CD4-positive, alpha-beta memory T cell (primary cell): ENCODE results near the gene PMEPA1. TPM values are rescaled to one million over a fixed set of nuclear protein-coding genes. Genes with fewer than 3 reads are reported as not detected.

ENCODE experiments used
- CTCF ChIA-PET: fragments of 350-600 bp; sonication (Branson Sonifier 250); formaldehyde crosslinking; loops from one replicate; lab custom pipeline; 2021; ENCODE audit warnings: inconsistent platforms; ENCODE audit not compliant: partially characterized antibody; lab: Charles Lee
- POLR2A ChIA-PET: fragments of 350-600 bp; sonication (Branson Sonifier 250); formaldehyde crosslinking; loops from one replicate; lab custom pipeline; 2021; ENCODE audit not compliant: partially characterized antibody; lab: Charles Lee
- DNase-seq, 5 donors: peaks; one replicate each; pipeline versions ENCODE4 v3.0.0 to v3.0.0-alpha.2; 2020 to 2022; ENCODE audit warnings: mixed read lengths in 1 of 5
- H3K27ac ChIP-seq: one replicate; pipeline ENCODE4 v1.7.0; 2013; ENCODE audit warnings: low read depth, low read length
- H3K27me3 ChIP-seq: 2 replicates; pipeline ENCODE4 v1.7.0; 2013; ENCODE audit warnings: mild to moderate bottlenecking, low read length, moderate library complexity; ENCODE audit not compliant: insufficient read depth
- H3K36me3 ChIP-seq: 2 replicates; pipeline ENCODE4 v1.7.0; 2013; ENCODE audit warnings: mild to moderate bottlenecking, low read length, moderate library complexity; ENCODE audit not compliant: insufficient read depth
- H3K4me1 ChIP-seq: 2 replicates; pipeline ENCODE4 v1.7.0; 2013; ENCODE audit warnings: mild to moderate bottlenecking, low read length, moderate library complexity; ENCODE audit not compliant: insufficient read depth
- H3K4me3 ChIP-seq, 2 donors: one replicate each; pipeline ENCODE4 v1.7.0; 2013; ENCODE audit warnings: low read length in 2 of 2, mild to moderate bottlenecking in 1 of 2
- H3K9me3 ChIP-seq, 2 donors: one replicate each; pipeline ENCODE4 v1.7.0; 2013; ENCODE audit warnings: low read length in 2 of 2, control low read depth in 1 of 2; ENCODE audit not compliant: control insufficient read depth in 1 of 2
- H3K27ac Mint-ChIP-seq, 7 donors: one replicate each; pipeline ENCODE4 v1.8.0; 2020 to 2021; ENCODE audit warnings: mixed read lengths in 7 of 7, mild to moderate bottlenecking in 6 of 7, inconsistent platforms in 3 of 7, moderate library complexity in 3 of 7
- H3K27me3 Mint-ChIP-seq, 2 donors: one replicate each; pipeline ENCODE4 v1.8.0; 2020 to 2021; ENCODE audit warnings: mixed read lengths in 2 of 2
- H3K36me3 Mint-ChIP-seq, 2 donors: one replicate each; pipeline ENCODE4 v1.8.0; 2020 to 2021; ENCODE audit warnings: mixed read lengths in 2 of 2, inconsistent platforms in 1 of 2, mild to moderate bottlenecking in 1 of 2
- H3K4me1 Mint-ChIP-seq, 4 donors: one replicate each; pipeline ENCODE4 v1.8.0; 2020 to 2021; ENCODE audit warnings: mixed read lengths in 4 of 4, mild to moderate bottlenecking in 1 of 4
- H3K4me3 Mint-ChIP-seq, 8 donors: one replicate each; pipeline ENCODE4 v1.8.0; 2020 to 2021; ENCODE audit warnings: mixed read lengths in 8 of 8, mild to moderate bottlenecking in 7 of 8, moderate library complexity in 6 of 8, inconsistent platforms in 3 of 8
- H3K9me3 Mint-ChIP-seq, 8 donors: one replicate each; pipeline ENCODE4 v1.8.0; 2020 to 2021; ENCODE audit warnings: mixed read lengths in 8 of 8, mild to moderate bottlenecking in 5 of 8, inconsistent platforms in 3 of 8, moderate library complexity in 1 of 8
- intact Hi-C: fragments of 100-400 bp; cut with micrococcal nuclease; formaldehyde crosslinking; loops from one replicate; pipeline ENCODE4 v1.15.1; 2023
- polyA plus RNA-seq, 2 donors: library from polyadenylated mRNA; unstranded; fragments of 300-500 nt; fragmentation: Illumina TruSeq; gene quantifications; one replicate each; pipeline ENCODE4 v1.2.3, GENCODE V29; 2021
- total RNA-seq, 2 experiments: library from RNA; stranded (reverse); gene quantifications; one replicate each; pipeline ENCODE4 v1.2.3, GENCODE V29; 2021

The PMEPA1 gene
- total and polyA plus RNA-seq, 4 experiments from 2014 or later = 1.2 to 8.9 (median 5.5) TPM

DNA sequence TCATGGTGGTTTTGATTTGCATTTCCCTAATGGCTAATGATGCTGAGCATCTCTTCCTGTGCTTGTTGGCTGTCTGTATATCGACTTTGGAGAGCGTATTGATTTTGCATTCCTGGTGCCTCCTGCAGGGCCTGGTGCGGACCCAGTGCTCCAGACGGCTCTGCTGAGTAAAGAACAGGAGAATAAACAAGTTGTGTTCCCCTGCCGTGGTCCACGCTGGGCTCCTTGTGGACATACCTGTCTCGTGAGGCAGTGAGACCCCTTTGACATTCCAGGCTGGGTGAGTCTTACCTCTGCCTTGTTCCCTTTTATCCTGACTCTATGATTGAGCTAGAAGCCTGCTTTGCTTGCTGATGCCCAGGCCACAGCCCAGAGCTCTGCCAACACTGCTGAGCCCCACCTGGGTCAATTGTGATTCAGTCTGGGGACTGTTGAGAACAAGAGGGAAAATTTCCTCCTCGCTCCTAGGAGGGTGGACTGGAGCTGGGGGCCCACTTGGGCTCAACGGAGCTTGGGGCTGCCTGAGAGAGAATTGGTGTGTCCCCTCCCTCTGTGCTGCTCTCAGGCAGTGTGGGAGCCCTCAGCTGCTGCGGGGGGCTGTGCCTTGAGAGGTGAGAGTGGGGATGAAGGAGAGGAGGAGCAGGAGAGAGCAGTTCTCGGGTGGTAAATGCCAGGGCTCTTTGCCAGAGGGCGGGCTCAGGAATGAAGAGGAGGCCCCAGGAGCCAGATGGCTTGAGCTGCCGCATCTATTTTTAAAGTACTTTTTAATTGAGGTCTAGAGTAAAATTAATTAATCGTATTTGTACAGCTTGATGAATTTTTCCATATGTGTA is 43.7 kb upstream of the PMEPA1 start:
- Histone ChIP-seq H3K9me3 (no peaks in the 10 kb centered on the region), H3K27me3 (no peaks in the 10 kb centered on the region), H3K4me3 (no peak overlapping the region), H3K4me1 (peaks cover 9% of the 10 kb centered on the region), H3K27ac (no peak overlapping the region), H3K36me3 (no peaks in the 10 kb centered on the region)
- DNase-seq = no peak
- peaks cover 8 to 16% of the 10 kb centered on the region in 2 donors for H3K27me3 Mint-ChIP-seq
- intact Hi-C loops = no loop called here
- peaks cover 1 to 10% (median 5%) of the 10 kb centered on the region in 4 donors for H3K4me1 Mint-ChIP-seq
- CTCF ChIA-PET = no interaction called here
- POLR2A ChIA-PET = no interaction called here
- peaks cover 0 to 7% (median 3%) of the 10 kb centered on the region in 8 donors for H3K9me3 Mint-ChIP-seq
- H3K4me3 Mint-ChIP-seq = no peak overlapping the region
- peaks cover 0 to 3% of the 10 kb centered on the region in 2 donors for H3K36me3 Mint-ChIP-seq
- peak overlapping the region in 1 of 7 donors; percentile 33 for H3K27ac Mint-ChIP-seq

DNA sequence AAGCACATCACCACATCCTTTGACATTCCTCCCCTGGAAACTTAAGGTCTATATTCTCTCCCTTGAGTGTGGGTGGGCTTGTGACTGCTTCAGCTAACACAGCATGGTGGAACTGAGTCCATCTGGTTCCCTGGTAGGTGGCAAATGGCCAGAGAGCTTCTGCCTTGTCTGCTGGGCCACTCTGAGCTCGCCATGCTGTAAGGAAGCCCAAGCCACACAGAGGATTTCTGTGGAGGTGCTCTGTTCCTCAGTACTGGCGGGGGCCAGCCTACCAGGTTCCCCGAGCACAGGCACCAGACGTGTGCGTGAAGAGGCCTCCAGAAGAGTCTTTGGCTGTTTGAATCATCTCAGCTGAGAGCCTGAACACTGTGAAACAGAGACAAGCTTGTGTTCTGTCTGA is 41.6 kb upstream of the PMEPA1 start:
- CTCF ChIA-PET = interaction anchor here (1.5 kb wide), 1 partner anchor 105 kb away, joined by 3 read pairs; no protein-coding TSS in a partner anchor
- H3K9me3 ChIP-seq = no peaks in the 10 kb centered on the region
- H3K4me3 Mint-ChIP-seq = no peak overlapping the region
- H3K4me1 ChIP-seq = peaks cover 13% of the 10 kb centered on the region
- peaks cover 0 to 7% (median under 1%) of the 10 kb centered on the region in 8 donors for H3K9me3 Mint-ChIP-seq
- no peak overlapping the region for H3K27ac ChIP-seq
- H3K4me1 Mint-ChIP-seq = peaks cover 3 to 15% (median 11%) of the 10 kb centered on the region in 4 donors
- POLR2A ChIA-PET = no interaction called here
- no peaks in the 10 kb centered on the region for H3K36me3 Mint-ChIP-seq
- no peak overlapping the region for H3K27ac Mint-ChIP-seq
- peaks cover 9 to 18% of the 10 kb centered on the region in 2 donors for H3K27me3 Mint-ChIP-seq
- DNase-seq = no peak
- no peak overlapping the region for H3K4me3 ChIP-seq
- intact Hi-C loops = no loop called here
- no peaks in the 10 kb centered on the region for H3K27me3 ChIP-seq
- no peaks in the 10 kb centered on the region for H3K36me3 ChIP-seq

DNA sequence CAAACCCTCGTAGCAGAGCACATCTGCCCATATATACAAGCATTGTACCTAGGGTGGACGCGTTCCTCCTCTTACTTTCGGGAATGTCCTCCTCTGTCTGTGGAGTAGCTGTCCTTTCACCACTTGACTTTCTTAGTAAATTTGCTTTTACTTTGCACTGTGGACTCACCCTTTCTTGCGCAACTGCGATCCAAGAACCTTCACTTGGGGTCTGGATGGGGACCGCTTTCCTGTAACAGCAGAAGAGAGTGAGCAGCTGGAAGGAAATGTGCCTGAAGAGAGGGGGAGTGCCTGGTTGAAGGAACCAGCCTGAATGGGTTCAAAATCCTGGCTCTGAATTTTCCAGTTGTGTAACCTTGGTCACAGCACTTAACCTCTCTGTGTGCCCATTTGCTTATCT is 40.1 kb upstream of the PMEPA1 start:
- CTCF ChIA-PET = no interaction called here
- no peak for DNase-seq
- Histone ChIP-seq H3K9me3 (no peaks in the 10 kb centered on the region), H3K27ac (no peak overlapping the region), H3K4me3 (no peak overlapping the region), H3K27me3 (no peaks in the 10 kb centered on the region), H3K36me3 (no peaks in the 10 kb centered on the region), H3K4me1 (peaks cover 13% of the 10 kb centered on the region)
- no peak overlapping the region for H3K27ac Mint-ChIP-seq
- H3K9me3 Mint-ChIP-seq = peaks cover 0 to 7% (median 0%) of the 10 kb centered on the region in 8 donors
- POLR2A ChIA-PET = no interaction called here
- peaks cover 3 to 15% (median 11%) of the 10 kb centered on the region in 4 donors for H3K4me1 Mint-ChIP-seq
- H3K4me3 Mint-ChIP-seq = no peak overlapping the region
- H3K27me3 Mint-ChIP-seq = peaks cover 9 to 12% of the 10 kb centered on the region in 2 donors
- no peaks in the 10 kb centered on the region for H3K36me3 Mint-ChIP-seq
- intact Hi-C loops = no loop called here

DNA sequence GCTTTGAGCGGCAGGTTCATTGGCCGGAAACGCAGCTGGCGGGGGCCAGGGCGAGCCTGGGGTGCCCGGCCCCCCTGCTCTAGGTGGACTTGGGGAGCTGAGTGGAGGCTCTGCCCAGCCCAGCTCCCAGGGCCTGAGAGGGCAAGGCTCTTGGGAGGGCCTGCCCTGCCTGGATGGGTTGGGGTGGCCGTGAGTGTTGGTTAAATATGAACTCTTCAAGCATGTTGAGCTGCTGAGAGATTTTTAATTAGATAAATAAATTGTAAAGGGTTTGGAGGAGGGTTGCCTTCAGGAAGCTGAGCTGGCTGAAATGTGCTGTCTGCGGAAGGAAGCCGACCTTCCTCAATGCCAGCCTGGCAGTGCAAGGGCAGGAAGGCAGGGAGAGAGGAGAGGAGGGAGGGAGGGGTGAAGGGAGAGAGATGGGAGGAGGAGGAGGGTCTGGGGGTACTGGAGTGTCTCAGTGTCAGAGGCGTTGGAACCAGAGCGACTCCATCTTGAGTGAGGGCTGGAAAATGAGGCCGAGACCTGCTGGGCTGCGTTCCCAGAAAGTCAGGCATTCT is 39.4 kb upstream of the PMEPA1 start:
- peaks cover 0 to 7% (median 0%) of the 10 kb centered on the region in 8 donors for H3K9me3 Mint-ChIP-seq
- intact Hi-C loops = no loop called here
- Histone ChIP-seq H3K9me3 (no peaks in the 10 kb centered on the region), H3K4me3 (peak overlapping the region; percentile 8 to 42), H3K36me3 (no peaks in the 10 kb centered on the region), H3K27ac (no peak overlapping the region), H3K27me3 (no peaks in the 10 kb centered on the region), H3K4me1 (peaks cover 13% of the 10 kb centered on the region)
- H3K4me3 Mint-ChIP-seq = peak overlapping the region; percentile 67 to 91 (median 84)
- DNase-seq = no peak
- H3K27ac Mint-ChIP-seq = peak overlapping the region in 2 of 7 donors; percentile 57 to 73
- ChIA-PET CTCF (no interaction called here), POLR2A (no interaction called here)
- H3K27me3 Mint-ChIP-seq = peaks cover 6 to 10% of the 10 kb centered on the region in 2 donors
- peaks cover 3 to 15% (median 11%) of the 10 kb centered on the region in 4 donors for H3K4me1 Mint-ChIP-seq
- no peaks in the 10 kb centered on the region for H3K36me3 Mint-ChIP-seq

DNA sequence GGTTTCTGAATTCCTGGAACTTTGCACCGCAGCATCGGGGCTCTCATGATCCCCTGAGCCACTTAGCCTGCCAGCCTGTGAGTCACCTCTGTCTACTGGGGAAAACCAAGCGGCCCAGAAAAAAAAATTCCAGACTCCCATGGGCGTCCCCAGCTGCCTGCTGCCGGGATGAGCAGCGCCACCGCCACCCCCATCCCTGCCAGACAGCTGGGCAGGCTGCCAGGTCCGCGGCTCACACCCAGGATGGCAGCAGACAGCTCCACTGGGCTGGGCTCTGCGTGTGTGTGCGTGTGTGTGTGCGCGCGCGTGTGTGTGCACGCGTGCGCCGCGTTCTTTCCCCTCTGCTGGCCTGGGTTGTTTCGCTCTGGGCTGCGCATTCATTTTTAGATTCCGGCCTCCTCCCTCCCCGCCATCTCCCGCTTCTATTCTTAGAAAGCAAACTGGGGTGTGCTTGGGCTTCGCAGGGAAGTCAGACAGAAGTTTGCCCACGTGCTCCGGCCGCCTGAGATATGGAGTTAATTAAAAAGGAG is 38.9 kb upstream of the PMEPA1 start:
- CTCF ChIA-PET = no interaction called here
- peak overlapping the region; percentile 8 to 42 for H3K4me3 ChIP-seq
- intact Hi-C loops = no loop called here

DNA sequence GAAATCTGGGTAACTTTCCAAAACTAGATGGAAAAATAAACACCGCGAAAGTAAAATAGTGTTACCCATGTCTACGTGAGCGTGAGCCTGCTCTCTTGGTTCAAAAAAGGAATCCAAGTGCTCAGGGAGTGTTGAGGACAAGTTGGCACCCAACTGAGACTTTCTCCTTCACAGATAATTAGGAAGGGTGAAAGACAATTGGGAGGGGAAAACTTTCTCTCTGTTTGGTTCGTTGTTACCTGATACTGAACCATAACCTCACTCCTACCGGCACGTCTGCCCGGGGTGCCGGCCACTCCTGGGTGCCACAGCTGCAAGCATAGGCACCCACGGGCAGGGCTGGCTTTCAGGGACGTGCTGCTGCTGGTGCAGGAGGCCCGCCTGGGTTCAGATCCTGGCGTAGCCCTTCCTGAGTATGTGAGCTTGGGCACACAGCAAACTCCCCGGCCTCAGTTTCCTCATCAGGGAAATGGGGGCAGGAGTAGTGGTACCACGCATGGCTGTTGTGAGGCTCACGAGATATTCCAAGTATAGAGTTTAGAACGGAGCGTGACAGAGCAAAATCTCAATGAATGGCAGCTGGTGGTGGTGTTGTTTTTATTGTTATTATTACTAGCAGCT is 38.2 kb upstream of the PMEPA1 start:
- H3K27me3 Mint-ChIP-seq = peaks cover 8 to 10% of the 10 kb centered on the region in 2 donors
- DNase-seq = no peak
- H3K4me3 ChIP-seq = no peak overlapping the region
- H3K4me3 Mint-ChIP-seq = peak overlapping the region in 5 of 8 donors; percentile 59 to 91 (median 86)
- H3K27ac ChIP-seq = no peak overlapping the region
- no peaks in the 10 kb centered on the region for H3K36me3 Mint-ChIP-seq
- no peaks in the 10 kb centered on the region for H3K9me3 ChIP-seq
- CTCF ChIA-PET = no interaction called here
- no peaks in the 10 kb centered on the region for H3K27me3 ChIP-seq
- H3K27ac Mint-ChIP-seq = peak overlapping the region in 4 of 7 donors; percentile 57 to 78 (median 68)
- peaks cover 3 to 15% (median 11%) of the 10 kb centered on the region in 4 donors for H3K4me1 Mint-ChIP-seq
- intact Hi-C loops = no loop called here
- POLR2A ChIA-PET = no interaction called here
- H3K36me3 ChIP-seq = no peaks in the 10 kb centered on the region
- H3K4me1 ChIP-seq = peaks cover 13% of the 10 kb centered on the region
- H3K9me3 Mint-ChIP-seq = peaks cover 0 to 7% (median 0%) of the 10 kb centered on the region in 8 donors

More for the DNA sequence above, 38.9 kb upstream of the PMEPA1 start:
- H3K36me3 Mint-ChIP-seq = no peaks in the 10 kb centered on the region
- Histone ChIP-seq H3K27ac (no peak overlapping the region), H3K4me1 (peaks cover 13% of the 10 kb centered on the region), H3K9me3 (no peaks in the 10 kb centered on the region), H3K36me3 (no peaks in the 10 kb centered on the region), H3K27me3 (no peaks in the 10 kb centered on the region)
- H3K4me3 Mint-ChIP-seq = peak overlapping the region; percentile 67 to 91 (median 84)
- peak overlapping the region in 4 of 7 donors; percentile 57 to 78 (median 68) for H3K27ac Mint-ChIP-seq
- peak; percentile 26 to 81 (median 36) for DNase-seq
- peaks cover 6 to 10% of the 10 kb centered on the region in 2 donors for H3K27me3 Mint-ChIP-seq
- POLR2A ChIA-PET = no interaction called here
- H3K4me1 Mint-ChIP-seq = peaks cover 3 to 15% (median 11%) of the 10 kb centered on the region in 4 donors
- peaks cover 0 to 7% (median 0%) of the 10 kb centered on the region in 8 donors for H3K9me3 Mint-ChIP-seq
